ENCODE measurements around the gene DAD1. TPM values are rescaled to one million over a fixed set of nuclear protein-coding genes. Genes with fewer than 3 reads are reported as not detected.
A peak's percentile ranks its signal among the peaks of the same experiment; 100 is the strongest.

DAD1 gene
- total RNA-seq, 1 donor from 2014 or later = 223 TPM

DNA sequence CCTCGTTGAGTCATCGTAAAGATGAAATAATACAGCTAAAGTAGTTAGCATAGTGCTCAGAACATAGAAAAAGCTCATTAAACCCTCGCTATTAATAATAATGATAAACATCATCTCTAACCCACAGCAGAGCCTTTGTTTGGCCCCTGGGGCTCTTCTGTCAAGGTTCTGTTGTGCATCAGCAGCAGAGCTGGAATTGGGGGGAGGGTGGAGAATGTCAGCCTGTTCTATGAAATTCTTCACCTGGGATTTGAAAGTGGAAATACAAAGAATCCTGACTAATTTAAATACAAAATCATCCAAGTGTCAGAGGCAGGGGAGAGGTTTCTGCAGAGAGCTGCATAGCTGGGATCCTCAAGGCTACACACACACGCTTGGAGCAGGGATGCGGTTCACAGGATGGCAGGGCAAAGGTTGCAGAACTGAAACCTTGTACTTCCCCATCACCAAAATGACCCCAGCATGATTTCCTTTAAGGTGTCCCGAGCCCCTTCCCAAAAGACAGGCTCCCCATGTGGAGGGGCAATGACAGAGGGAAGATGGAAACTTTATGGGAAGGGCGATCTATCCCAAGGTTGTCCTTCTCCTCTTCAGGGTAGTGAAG lies 71.8 kb downstream of the DAD1 start:
- no peak for DNase-seq (ENCODE audit: extremely low spot score, unreplicated experiment)
- no peaks in the 10 kb centered on the region for H3K27me3 Mint-ChIP-seq (ENCODE audit: unreplicated experiment)
- no peaks in the 10 kb centered on the region for H3K36me3 Mint-ChIP-seq (ENCODE audit: unreplicated experiment)
- H3K9me3 Mint-ChIP-seq (ENCODE audit: unreplicated experiment) = no peaks in the 10 kb centered on the region
- TF ChIP-seq, protein P1, sequence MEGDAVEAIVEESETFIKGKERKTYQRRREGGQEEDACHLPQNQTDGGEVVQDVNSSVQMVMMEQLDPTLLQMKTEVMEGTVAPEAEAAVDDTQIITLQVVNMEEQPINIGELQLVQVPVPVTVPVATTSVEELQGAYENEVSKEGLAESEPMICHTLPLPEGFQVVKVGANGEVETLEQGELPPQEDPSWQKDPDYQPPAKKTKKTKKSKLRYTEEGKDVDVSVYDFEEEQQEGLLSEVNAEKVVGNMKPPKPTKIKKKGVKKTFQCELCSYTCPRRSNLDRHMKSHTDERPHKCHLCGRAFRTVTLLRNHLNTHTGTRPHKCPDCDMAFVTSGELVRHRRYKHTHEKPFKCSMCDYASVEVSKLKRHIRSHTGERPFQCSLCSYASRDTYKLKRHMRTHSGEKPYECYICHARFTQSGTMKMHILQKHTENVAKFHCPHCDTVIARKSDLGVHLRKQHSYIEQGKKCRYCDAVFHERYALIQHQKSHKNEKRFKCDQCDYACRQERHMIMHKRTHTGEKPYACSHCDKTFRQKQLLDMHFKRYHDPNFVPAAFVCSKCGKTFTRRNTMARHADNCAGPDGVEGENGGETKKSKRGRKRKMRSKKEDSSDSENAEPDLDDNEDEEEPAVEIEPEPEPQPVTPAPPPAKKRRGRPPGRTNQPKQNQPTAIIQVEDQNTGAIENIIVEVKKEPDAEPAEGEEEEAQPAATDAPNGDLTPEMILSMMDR (IDR thresholded peaks at IDR 0.05) = no peak
- peaks cover 43% of the 10 kb centered on the region for H3K4me1 Mint-ChIP-seq (ENCODE audit: unreplicated experiment)
- H3K27ac Mint-ChIP-seq (ENCODE audit: unreplicated experiment) = no peak overlapping the region
- no peak overlapping the region for H3K4me3 Mint-ChIP-seq (ENCODE audit: unreplicated experiment)

DNA sequence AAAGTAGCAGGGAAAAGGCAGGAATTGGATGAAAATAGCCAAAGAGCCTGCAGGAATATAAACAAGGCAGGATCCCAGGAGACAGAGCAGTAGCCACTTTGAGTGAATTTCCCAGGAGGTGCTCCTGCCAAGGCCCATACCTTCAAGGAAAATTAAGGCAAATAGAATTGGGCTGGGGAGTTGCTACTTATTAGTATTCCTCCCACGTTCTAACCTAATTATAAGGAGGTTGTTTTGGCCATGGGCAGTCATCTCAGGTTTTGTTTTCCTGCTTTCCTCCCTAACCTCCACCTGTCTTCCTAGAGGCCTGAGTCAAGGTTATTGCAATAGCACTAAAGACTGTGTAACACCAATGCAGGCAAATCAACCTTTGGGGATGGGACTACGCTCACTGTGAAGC lies 73.1 kb downstream of the DAD1 start:
- Mint-ChIP-seq H3K4me3 (ENCODE audit: unreplicated experiment) (no peak overlapping the region), H3K27ac (ENCODE audit: unreplicated experiment) (peak overlapping the region; percentile 77), H3K27me3 (ENCODE audit: unreplicated experiment) (no peaks in the 10 kb centered on the region), H3K9me3 (ENCODE audit: unreplicated experiment) (no peaks in the 10 kb centered on the region), H3K36me3 (ENCODE audit: unreplicated experiment) (no peaks in the 10 kb centered on the region), H3K4me1 (ENCODE audit: unreplicated experiment) (peaks cover 47% of the 10 kb centered on the region)
- TF ChIP-seq, protein P1 (IDR thresholded peaks at IDR 0.05) = no peak
- DNase-seq (ENCODE audit: extremely low spot score, unreplicated experiment) = no peak

Other genes with a start within 250 kb of the DAD1 start
- gene ABHD4, start 9.1 kb upstream of the DAD1 start, total RNA-seq = 74.1 and 87.3 TPM in 2 replicates
- gene OR6J1, start 55.1 kb upstream of the DAD1 start, total RNA-seq = not detected in 2 replicates
- 114 and 122 TPM in 2 replicates for gene OXA1L, start 177.5 kb upstream of the DAD1 start, total RNA-seq
- gene SLC7A7, start 226.2 kb upstream of the DAD1 start, total RNA-seq = 1.2 and 1.6 TPM in 2 replicates
- gene MRPL52, start 240.7 kb upstream of the DAD1 start, total RNA-seq = 74.3 and 74.7 TPM in 2 replicates
- 490 and 518 TPM in 2 replicates for gene MMP14, start 247.4 kb upstream of the DAD1 start, total RNA-seq